ENCODE data around the gene CD99.
"Not testable (repeated sequence)": the region's sequence is repeated elsewhere in the genome, so short reads cannot be mapped to it uniquely, and the experiment has no call there.

CD99 gene

GRCh38 chrX:2690856-2691542, at the start of gene CD99:
TSS of gene CD99 (plus strand) at chrX:2691295. CDS start at chrX:2691361, 66 bp downstream.
- DNase-seq, result no peak

- DNase-seq, result no peak
Observed at GRCh38 chrX:2642146-2642545, 48.9 kb upstream of the CD99 start.

GRCh38 chrX:2642791-2643190, 48.3 kb upstream of the CD99 start:
- DNase-seq, result no peak

GRCh38 chrX:2643880-2644279, 47.2 kb upstream of the CD99 start:
- DNase-seq, result no peak

GRCh38 chrX:2645563-2645962, 45.5 kb upstream of the CD99 start:
- no peak for DNase-seq

GRCh38 chrX:2647627-2648026, 43.5 kb upstream of the CD99 start:
- no peak for DNase-seq

- no peak for DNase-seq
Observed at GRCh38 chrX:2650037-2650436, 41.1 kb upstream of the CD99 start.

GRCh38 chrX:2650865-2651264, 40.2 kb upstream of the CD99 start:
- no peak for DNase-seq

- DNase-seq, result no peak
Observed at GRCh38 chrX:2652106-2652505, 39.0 kb upstream of the CD99 start.

GRCh38 chrX:2654436-2655340, 36.4 kb upstream of the CD99 start:
- DNase-seq, result no peak

GRCh38 chrX:2656257-2656836, 34.7 kb upstream of the CD99 start:
- DNase-seq, result no peak

- no peak for DNase-seq
Observed at GRCh38 chrX:2657532-2658113, 33.5 kb upstream of the CD99 start.

GRCh38 chrX:2658585-2659292, 32.4 kb upstream of the CD99 start:
- DNase-seq, result no peak

- no peak for DNase-seq
Observed at GRCh38 chrX:2662586-2662985, 28.5 kb upstream of the CD99 start.

GRCh38 chrX:2664502-2664901, 26.6 kb upstream of the CD99 start:
- no peak for DNase-seq

- DNase-seq, result no peak
Observed at GRCh38 chrX:2665387-2666304, 25.4 kb upstream of the CD99 start.

- DNase-seq, result no peak
Observed at GRCh38 chrX:2666491-2666890, 24.6 kb upstream of the CD99 start.

GRCh38 chrX:2670978-2671377, 20.1 kb upstream of the CD99 start:
- DNase-seq, result no peak

GRCh38 chrX:2672084-2672483, 19.0 kb upstream of the CD99 start:
- no peak for DNase-seq

- DNase-seq, result no peak
Observed at GRCh38 chrX:2673611-2674010, 17.5 kb upstream of the CD99 start.

GRCh38 chrX:2675657-2676200, 15.4 kb upstream of the CD99 start:
- not testable (repeated sequence) for DNase-seq

Data from NCI-H1930 (cell line).